ENCODE results near the gene FNDC3B. TPM values are rescaled to one million over a fixed set of nuclear protein-coding genes. Genes with fewer than 3 reads are reported as not detected.

Gene FNDC3B
- total and polyA plus RNA-seq, 2 donors (not counting 1 experiment from before 2014, with no cell fraction given), result 1.2 to 9.2 TPM

- Histone ChIP-seq H3K4me2 (replicated peaks; ENCODE audit: low read depth, low read length, poor library complexity, severe bottlenecking) (no peak overlapping the region), H3K4me1 (ENCODE audit: control insufficient read depth in 2 of 2, insufficient read depth in 2 of 2, low read length in 2 of 2) (no peaks in the 10 kb centered on the region), H2AFZ (ENCODE audit: insufficient read depth, low read depth, low read length, poor library complexity, severe bottlenecking) (no peak overlapping the region), H3K27me3 (replicated peaks in 1 of 4; ENCODE audit: control extremely low read depth in 1 of 4, control insufficient read depth in 3 of 4, insufficient read depth in 4 of 4, low read length in 3 of 4) (no peaks in the 10 kb centered on the region), H3K79me2 (ENCODE audit: control insufficient read depth, insufficient read depth, low read length) (no peaks in the 10 kb centered on the region), H3K27ac (ENCODE audit: low read length in 2 of 2) (no peak overlapping the region), H3K9me3 (ENCODE audit: control extremely low read depth in 1 of 3, control insufficient read depth in 2 of 3, insufficient read depth in 1 of 3, low read length in 2 of 3) (peaks cover 0 to 2% (median 0%) of the 10 kb centered on the region in 3 donors), H3K9ac (ENCODE audit: low read length) (no peak overlapping the region), H3K36me3 (replicated peaks in 1 of 2; ENCODE audit: control extremely low read depth in 1 of 2, control insufficient read depth in 1 of 2, extremely low read depth in 1 of 2, insufficient read depth in 2 of 2, low read length in 1 of 2) (no peaks in the 10 kb centered on the region), H4K20me1 (ENCODE audit: control insufficient read depth, insufficient read depth, low read length, poor library complexity, severe bottlenecking) (no peaks in the 10 kb centered on the region), H3K4me3 (ENCODE audit: control extremely low read depth in 1 of 5, extremely low read depth in 1 of 5, insufficient read depth in 1 of 5, low read depth in 2 of 5, low read length in 4 of 5) (no peak overlapping the region)
- no peaks in the 10 kb centered on the region for H3K27me3 Mint-ChIP-seq
- TF ChIP-seq CTCF (IDR thresholded peaks at IDR 0.05), result no peak
- TF ChIP-seq EZH2 (IDR thresholded peaks at IDR 0.05; ENCODE audit: borderline replicate concordance, insufficient read depth, low read depth, low read length, poor library complexity, severe bottlenecking), result no peak
- POLR2A ChIA-PET, result no interaction called here
- DNase-seq, result no peak
- no peak for ATAC-seq (ENCODE audit: low read depth)
- H3K4me3 Mint-ChIP-seq, result no peak overlapping the region
- H3K4me1 Mint-ChIP-seq, result no peaks in the 10 kb centered on the region
- no peak overlapping the region for H3K27ac Mint-ChIP-seq
- CTCF ChIA-PET, result no interaction called here
- intact Hi-C loops (cut with micrococcal nuclease), result no loop called here
- WGBS (ENCODE audit: insufficient coverage), result no CpG with 5 or more reads among the region's 4 CpGs
- H3K9me3 Mint-ChIP-seq (ENCODE audit: insufficient read depth), result no peaks in the 10 kb centered on the region
Measured at GRCh38 chr3:172223870-172224269, 184.5 kb downstream of the FNDC3B start.

- H3K4me1 ChIP-seq (ENCODE audit: control insufficient read depth in 2 of 2, insufficient read depth in 2 of 2, low read length in 2 of 2), result no peaks in the 10 kb centered on the region
- peaks cover 0 to 2% (median 0%) of the 10 kb centered on the region in 3 donors for H3K9me3 ChIP-seq (ENCODE audit: control extremely low read depth in 1 of 3, control insufficient read depth in 2 of 3, insufficient read depth in 1 of 3, low read length in 2 of 3)
- no peak for DNase-seq
- H3K4me1 Mint-ChIP-seq, result no peaks in the 10 kb centered on the region
- no peaks in the 10 kb centered on the region for H3K27me3 ChIP-seq (replicated peaks in 1 of 4; ENCODE audit: control extremely low read depth in 1 of 4, control insufficient read depth in 3 of 4, insufficient read depth in 4 of 4, low read length in 3 of 4)
- H4K20me1 ChIP-seq (ENCODE audit: control insufficient read depth, insufficient read depth, low read length, poor library complexity, severe bottlenecking), result no peaks in the 10 kb centered on the region
- no peak overlapping the region for H3K27ac Mint-ChIP-seq
- H3K9me3 Mint-ChIP-seq (ENCODE audit: insufficient read depth), result no peaks in the 10 kb centered on the region
- H3K36me3 ChIP-seq (replicated peaks in 1 of 2; ENCODE audit: control extremely low read depth in 1 of 2, control insufficient read depth in 1 of 2, extremely low read depth in 1 of 2, insufficient read depth in 2 of 2, low read length in 1 of 2), result no peaks in the 10 kb centered on the region
- no peak for ATAC-seq (ENCODE audit: low read depth)
- H3K4me3 ChIP-seq (ENCODE audit: control extremely low read depth in 1 of 5, extremely low read depth in 1 of 5, insufficient read depth in 1 of 5, low read depth in 2 of 5, low read length in 4 of 5), result no peak overlapping the region
- H2AFZ ChIP-seq (ENCODE audit: insufficient read depth, low read depth, low read length, poor library complexity, severe bottlenecking), result no peak overlapping the region
- no peak overlapping the region for H3K27ac ChIP-seq (ENCODE audit: low read length in 2 of 2)
- intact Hi-C loops (cut with micrococcal nuclease), result no loop called here
- no peaks in the 10 kb centered on the region for H3K27me3 Mint-ChIP-seq
- TF ChIP-seq EZH2 (IDR thresholded peaks at IDR 0.05; ENCODE audit: borderline replicate concordance, insufficient read depth, low read depth, low read length, poor library complexity, severe bottlenecking), result no peak
- TF ChIP-seq CTCF (IDR thresholded peaks at IDR 0.05), result no peak
- CTCF ChIA-PET, result no interaction called here
- no peak overlapping the region for H3K9ac ChIP-seq (ENCODE audit: low read length)
- no peak overlapping the region for H3K4me2 ChIP-seq (replicated peaks; ENCODE audit: low read depth, low read length, poor library complexity, severe bottlenecking)
- H3K79me2 ChIP-seq (ENCODE audit: control insufficient read depth, insufficient read depth, low read length), result no peaks in the 10 kb centered on the region
- WGBS (ENCODE audit: insufficient coverage), result no CpG with 5 or more reads among the region's 7 CpGs
- POLR2A ChIA-PET, result no interaction called here
- H3K4me3 Mint-ChIP-seq, result no peak overlapping the region
Measured at GRCh38 chr3:172224560-172225214, 185.3 kb downstream of the FNDC3B start.

Data from B cell (primary cell).